DND-41 (cell line): ENCODE data around the gene DLGAP1.

Experiments used
- ATAC-seq: fragments of 200-7000 bp; cut with Tn5 transposase; 3 replicates; pipeline ENCODE4 v1.9.1; 2021; ENCODE audit warnings: low read depth; ENCODE audit not compliant: insufficient read depth
- DNase-seq: peaks from one replicate; pipeline ENCODE4 v3.0.0-alpha.2; 2020
- H2AFZ ChIP-seq: 2 replicates; pipeline ENCODE4 v1.6.0; 2012; ENCODE audit warnings: low read depth, low read length
- H3K27ac ChIP-seq: 2 replicates; pipeline ENCODE4 v1.5.1; 2012; ENCODE audit warnings: low read length, inconsistent platforms
- H3K27me3 ChIP-seq: fragments of 200-600 bp; sonication (generic); 2 replicates; pipeline ENCODE4 v1.6.0; 2012; ENCODE audit warnings: low read length, mild to moderate bottlenecking, inconsistent platforms; ENCODE audit not compliant: insufficient read depth, poor library complexity
- H3K36me3 ChIP-seq: 2 replicates; pipeline ENCODE4 v1.5.1; 2012; ENCODE audit warnings: low read length, inconsistent platforms; ENCODE audit not compliant: insufficient read depth
- H3K4me1 ChIP-seq: 2 replicates; pipeline ENCODE4 v1.5.1; 2012; ENCODE audit warnings: mild to moderate bottlenecking, low read length; ENCODE audit not compliant: insufficient read depth
- H3K4me2 ChIP-seq: 2 replicates; pipeline ENCODE4 v1.6.0; 2012; ENCODE audit warnings: mild to moderate bottlenecking, moderate library complexity, low read length, inconsistent platforms; ENCODE audit not compliant: insufficient read depth
- H3K4me3 ChIP-seq, 2 experiments: fragments of 200-600 bp in 1 of 2; shearing (Covaris generic) in 1 of 2; 2 replicates each; pipeline ENCODE4 v1.5.1; 2012 to 2016; ENCODE audit warnings: inconsistent platforms in 2 of 2, low read length in 2 of 2, mild to moderate bottlenecking in 2 of 2, low read depth in 1 of 2, moderate library complexity in 1 of 2
- H3K79me2 ChIP-seq: 2 replicates; pipeline ENCODE4 v1.6.0; 2012; ENCODE audit warnings: low read length, inconsistent platforms; ENCODE audit not compliant: insufficient read depth
- H3K9ac ChIP-seq: 2 replicates; pipeline ENCODE4 v1.6.0; 2012; ENCODE audit warnings: low read depth, mild to moderate bottlenecking, inconsistent platforms, low read length, moderate library complexity
- H3K9me3 ChIP-seq: 2 replicates; pipeline ENCODE4 v1.5.1; 2012; ENCODE audit warnings: low read length, moderate library complexity, mild to moderate bottlenecking, inconsistent platforms; ENCODE audit not compliant: insufficient read depth, severe bottlenecking
- H4K20me1 ChIP-seq: 2 replicates; pipeline ENCODE4 v1.6.0; 2012; ENCODE audit warnings: low read length; ENCODE audit not compliant: insufficient read depth
- CTCF ChIP-seq: IDR thresholded peaks from 2 replicates; pipeline ENCODE4 v1.5.1; 2012; ENCODE audit warnings: borderline replicate concordance, low read length, moderate library complexity, mild to moderate bottlenecking; ENCODE audit not compliant: poor library complexity, severe bottlenecking; ENCODE audit errors: extremely low read depth
- EZH2 ChIP-seq: IDR thresholded peaks from 3 replicates; pipeline ENCODE4 v1.6.1; 2012; ENCODE audit warnings: borderline replicate concordance, low read depth, mild to moderate bottlenecking, moderate library complexity, low read length, inconsistent platforms; ENCODE audit not compliant: severe bottlenecking

Gene DLGAP1

DNA sequence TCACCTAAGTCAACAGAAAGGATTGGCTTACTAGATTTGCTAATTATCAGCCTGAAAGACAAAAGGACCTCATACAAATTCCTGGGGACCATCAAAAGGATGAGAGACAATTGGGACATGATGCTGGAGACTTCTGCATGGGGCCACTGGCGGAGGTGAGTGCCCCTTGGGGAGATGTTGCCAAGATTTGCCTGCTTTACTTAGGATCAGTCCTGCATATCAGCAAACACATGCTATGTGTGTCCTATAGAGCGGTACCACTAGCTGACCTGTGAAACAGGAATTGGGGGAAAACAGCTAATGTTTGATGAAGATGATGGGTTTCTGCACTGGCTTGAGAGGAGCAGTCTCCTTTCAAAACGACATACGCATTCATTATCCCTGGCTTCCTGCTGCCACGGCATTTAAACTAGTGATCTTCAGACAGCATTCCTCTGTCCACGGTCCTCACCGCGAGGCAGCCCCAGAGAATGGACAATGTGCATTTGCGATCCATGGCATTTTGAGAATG lies 901.0 kb downstream of the DLGAP1 start:
- H3K9me3 ChIP-seq, result no peaks in the 10 kb centered on the region
- DNase-seq (no peak), ATAC-seq (no peak)
- TF ChIP-seq EZH2 (no peak), CTCF (no peak)
- no peaks in the 10 kb centered on the region for H4K20me1 ChIP-seq
- no peaks in the 10 kb centered on the region for H3K36me3 ChIP-seq
- no peaks in the 10 kb centered on the region for H3K79me2 ChIP-seq
- no peak overlapping the region for H3K4me2 ChIP-seq
- H3K9ac ChIP-seq, result no peak overlapping the region
- H3K4me3 ChIP-seq, result no peak overlapping the region
- H3K4me1 ChIP-seq, result no peaks in the 10 kb centered on the region
- H3K27me3 ChIP-seq, result no peaks in the 10 kb centered on the region
- no peak overlapping the region for H3K27ac ChIP-seq
- no peak overlapping the region for H2AFZ ChIP-seq

DNA sequence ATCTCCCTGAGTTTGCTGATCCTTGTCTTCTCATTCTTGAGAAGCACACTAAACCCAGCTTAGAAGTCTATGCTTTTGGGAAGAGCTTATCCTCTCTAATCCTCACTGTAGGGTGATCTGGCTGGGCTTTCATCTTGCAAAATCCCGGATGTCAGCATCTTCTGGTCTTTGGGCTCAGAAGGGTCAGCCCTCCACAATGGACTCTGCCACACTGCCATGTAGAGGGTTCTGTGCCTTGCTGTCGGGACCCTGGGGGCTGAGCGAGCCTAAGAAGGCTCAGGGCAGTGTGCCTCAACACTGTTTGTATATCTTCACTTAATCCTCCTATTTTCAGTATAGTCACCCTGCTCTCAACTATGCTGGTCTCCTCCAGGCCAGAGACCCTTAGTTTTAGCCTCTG lies 902.8 kb downstream of the DLGAP1 start:
- H2AFZ ChIP-seq, result no peak overlapping the region
- TF ChIP-seq EZH2, result no peak
- TF ChIP-seq CTCF, result no peak
- H3K4me2 ChIP-seq, result no peak overlapping the region
- ATAC-seq (no peak), DNase-seq (no peak)
- no peaks in the 10 kb centered on the region for H3K4me1 ChIP-seq
- no peaks in the 10 kb centered on the region for H3K9me3 ChIP-seq
- H3K79me2 ChIP-seq, result no peaks in the 10 kb centered on the region
- no peak overlapping the region for H3K9ac ChIP-seq
- no peaks in the 10 kb centered on the region for H3K36me3 ChIP-seq
- no peaks in the 10 kb centered on the region for H3K27me3 ChIP-seq
- no peak overlapping the region for H3K27ac ChIP-seq
- H4K20me1 ChIP-seq, result no peaks in the 10 kb centered on the region
- H3K4me3 ChIP-seq, result no peak overlapping the region

- TF ChIP-seq EZH2, result no peak
- Histone ChIP-seq H3K9me3 (no peaks in the 10 kb centered on the region), H3K79me2 (no peaks in the 10 kb centered on the region), H3K4me2 (no peak overlapping the region), H3K4me3 (no peak overlapping the region), H3K4me1 (no peaks in the 10 kb centered on the region), H4K20me1 (no peaks in the 10 kb centered on the region), H3K9ac (no peak overlapping the region), H3K36me3 (no peaks in the 10 kb centered on the region), H2AFZ (no peak overlapping the region), H3K27me3 (no peaks in the 10 kb centered on the region), H3K27ac (no peak overlapping the region)
- DNase-seq (no peak), ATAC-seq (no peak)
Observed at GRCh38 chr18:3547891-3548615, 907.1 kb downstream of the DLGAP1 start.

DNA sequence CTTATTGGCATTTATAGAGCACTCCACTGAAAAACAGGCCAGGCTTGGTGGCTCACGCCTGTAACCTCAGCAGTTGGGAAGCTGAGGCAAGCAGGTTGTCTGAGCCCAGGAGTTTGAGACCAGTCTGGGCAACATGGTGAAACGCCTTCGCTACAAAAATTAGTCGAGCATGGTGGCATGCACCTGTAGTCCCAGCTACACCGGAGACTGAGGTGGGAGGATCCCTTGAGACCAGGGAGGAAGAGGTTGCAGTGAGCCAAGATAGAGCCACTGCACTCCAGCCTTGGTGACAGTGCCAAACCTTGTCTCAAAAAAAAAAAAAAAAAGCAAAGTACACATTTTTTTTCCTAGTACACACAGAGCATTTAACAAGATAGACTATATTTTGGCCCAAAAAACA lies 909.0 kb downstream of the DLGAP1 start:
- H2AFZ ChIP-seq, result no peak overlapping the region
- no peaks in the 10 kb centered on the region for H3K27me3 ChIP-seq
- H3K9ac ChIP-seq, result no peak overlapping the region
- H3K4me2 ChIP-seq, result no peak overlapping the region
- no peaks in the 10 kb centered on the region for H3K79me2 ChIP-seq
- no peak for ATAC-seq
- H3K9me3 ChIP-seq, result no peaks in the 10 kb centered on the region
- no peak for DNase-seq
- H3K27ac ChIP-seq, result no peak overlapping the region
- H3K36me3 ChIP-seq, result no peaks in the 10 kb centered on the region
- no peak overlapping the region for H3K4me3 ChIP-seq
- TF ChIP-seq CTCF, result no peak
- no peak for TF ChIP-seq EZH2
- no peaks in the 10 kb centered on the region for H4K20me1 ChIP-seq
- H3K4me1 ChIP-seq, result no peaks in the 10 kb centered on the region
